HepG2 (cell line): ENCODE results near the gene LENEP. TPM values are rescaled to one million over a fixed set of nuclear protein-coding genes. Genes with fewer than 3 reads are reported as not detected.

ENCODE experiments used
- E2F2 ChIP-seq: sonication (generic); formaldehyde crosslinking; IDR thresholded peaks from 2 replicates; pipeline ENCODE4 v1.4.0; 2020; ENCODE audit warnings: missing genetic modification reagents, borderline replicate concordance
- ELF3 ChIP-seq: IDR thresholded peaks from 2 replicates; pipeline ENCODE4 v1.6.1; 2016; ENCODE audit warnings: missing genetic modification reagents, missing compliant biosample characterization
- GZF1 ChIP-seq: sonication (generic); formaldehyde crosslinking; IDR thresholded peaks from 2 replicates; pipeline ENCODE4 v1.5.1; 2020; ENCODE audit warnings: mild to moderate bottlenecking, missing genetic modification reagents
- KAT2B ChIP-seq: fragments of 150-350 bp; IDR thresholded peaks from 2 replicates; pipeline ENCODE4 v1.6.1; 2014; ENCODE audit warnings: low read depth, low read length, borderline replicate concordance
- KDM2A ChIP-seq: sonication (generic); formaldehyde crosslinking; IDR thresholded peaks from 2 replicates; pipeline ENCODE4 v1.4.0; 2020; ENCODE audit warnings: low read depth, missing genetic modification reagents, borderline replicate concordance
- MED1 ChIP-seq: sonication (generic); formaldehyde crosslinking; IDR thresholded peaks from 2 replicates; pipeline ENCODE4 v1.4.0; 2020; ENCODE audit warnings: missing genetic modification reagents
- NFIC ChIP-seq: IDR thresholded peaks from 2 replicates; pipeline ENCODE4 v1.6.1; 2012; ENCODE audit warnings: mild to moderate bottlenecking, low read length, inconsistent platforms
- NR3C1 ChIP-seq: sonication (generic); formaldehyde crosslinking; IDR thresholded peaks from 2 replicates; pipeline ENCODE4 v1.4.0; 2020; ENCODE audit warnings: missing genetic modification reagents
- PLSCR1 ChIP-seq: sonication (generic); formaldehyde crosslinking; IDR thresholded peaks from 2 replicates; pipeline ENCODE4 v1.5.0; 2020; ENCODE audit warnings: missing genetic modification reagents, mild to moderate bottlenecking, borderline replicate concordance
- SAFB2 ChIP-seq: sonication (generic); formaldehyde crosslinking; IDR thresholded peaks from 2 replicates; pipeline ENCODE4 v1.5.1; 2020; ENCODE audit warnings: missing genetic modification reagents, low read depth, mild to moderate bottlenecking, borderline replicate concordance
- SALL2 ChIP-seq: sonication (generic); formaldehyde crosslinking; IDR thresholded peaks from 2 replicates; pipeline ENCODE4 v1.8.1; 2023; ENCODE audit warnings: mild to moderate bottlenecking, missing genetic modification reagents, inconsistent platforms
- ZNF234 ChIP-seq: sonication (generic); formaldehyde crosslinking; conservative IDR thresholded peaks from 2 replicates; pipeline ENCODE4 v1.5.1; 2020; ENCODE audit warnings: mild to moderate bottlenecking, missing genetic modification reagents
- ZNF235 ChIP-seq: sonication (generic); formaldehyde crosslinking; IDR thresholded peaks from 2 replicates; pipeline ENCODE4 v1.8.1; 2023; ENCODE audit warnings: mild to moderate bottlenecking, missing genetic modification reagents, borderline replicate concordance
- ZNF264 ChIP-seq: sonication (generic); formaldehyde crosslinking; IDR thresholded peaks from 2 replicates; pipeline ENCODE4 v1.4.0; 2020; ENCODE audit warnings: missing genetic modification reagents
- ZNF34 ChIP-seq: sonication (generic); formaldehyde crosslinking; IDR thresholded peaks from 2 replicates; pipeline ENCODE4 v1.4.0; 2020; ENCODE audit warnings: mild to moderate bottlenecking, missing genetic modification reagents, borderline replicate concordance
- ZNF570 ChIP-seq: sonication (generic); formaldehyde crosslinking; IDR thresholded peaks from 2 replicates; pipeline ENCODE4 v1.4.0; 2020; ENCODE audit warnings: mild to moderate bottlenecking, missing genetic modification reagents, borderline replicate concordance
- ZNF879 ChIP-seq: sonication (generic); formaldehyde crosslinking; IDR thresholded peaks from 2 replicates; pipeline ENCODE4 v1.8.1; 2023; ENCODE audit warnings: missing genetic modification reagents
- ZSCAN9 ChIP-seq: IDR thresholded peaks from 2 replicates; pipeline ENCODE4 v1.6.1; 2016; ENCODE audit warnings: borderline replicate concordance
- polyA plus RNA-seq, 8 experiments: library from polyadenylated mRNA; depleted of rRNA in 3 of 8; stranded (reverse) in 7 of 8; unstranded in 1 of 8; fragments of >200 nt; fragmentation: Illumina TruSeq in 4 of 8; extraction: Trizol in 4 of 8; gene quantifications; 2 replicates each; pipeline versions ENCODE4 v1.2.1 to v1.2.3, GENCODE V29; 2011 to 2016; ENCODE audit warnings: low read depth in 4 of 8, missing spikeins in 1 of 8, mixed read lengths in 1 of 8; ENCODE audit not compliant: insufficient read depth in 1 of 8
- total RNA-seq, 5 experiments: library from RNA; depleted of rRNA; stranded (reverse); fragments of >200 nt; fragmentation: Illumina TruSeq; extraction: Trizol; gene quantifications; 2 replicates each; pipeline ENCODE4 v1.2.3, GENCODE V29; 2016; ENCODE audit warnings: low read depth in 1 of 5
- TF ChIP-seq, protein P1 (sequence below): sonication (generic); formaldehyde crosslinking; IDR thresholded peaks from 2 replicates; pipeline ENCODE4 v1.4.0; 2020; ENCODE audit warnings: missing genetic modification reagents, mild to moderate bottlenecking, borderline replicate concordance
- TF ChIP-seq, protein P2 (sequence below): sonication (generic); formaldehyde crosslinking; IDR thresholded peaks from 2 replicates; pipeline ENCODE4 v1.4.0; 2020; ENCODE audit warnings: low read depth, mild to moderate bottlenecking, missing genetic modification reagents
- TF ChIP-seq, protein P3 (sequence below): sonication (generic); formaldehyde crosslinking; IDR thresholded peaks from 2 replicates; pipeline ENCODE4 v1.5.1; 2020; ENCODE audit warnings: missing genetic modification reagents, mild to moderate bottlenecking, borderline replicate concordance

LENEP gene
- total and polyA plus RNA-seq, 2 of the 13 experiments (the other 11 are each of a cell fraction or from before 2014, with no cell fraction given): 0.29 TPM; not detected in 1

- TF ChIP-seq, protein P1, sequence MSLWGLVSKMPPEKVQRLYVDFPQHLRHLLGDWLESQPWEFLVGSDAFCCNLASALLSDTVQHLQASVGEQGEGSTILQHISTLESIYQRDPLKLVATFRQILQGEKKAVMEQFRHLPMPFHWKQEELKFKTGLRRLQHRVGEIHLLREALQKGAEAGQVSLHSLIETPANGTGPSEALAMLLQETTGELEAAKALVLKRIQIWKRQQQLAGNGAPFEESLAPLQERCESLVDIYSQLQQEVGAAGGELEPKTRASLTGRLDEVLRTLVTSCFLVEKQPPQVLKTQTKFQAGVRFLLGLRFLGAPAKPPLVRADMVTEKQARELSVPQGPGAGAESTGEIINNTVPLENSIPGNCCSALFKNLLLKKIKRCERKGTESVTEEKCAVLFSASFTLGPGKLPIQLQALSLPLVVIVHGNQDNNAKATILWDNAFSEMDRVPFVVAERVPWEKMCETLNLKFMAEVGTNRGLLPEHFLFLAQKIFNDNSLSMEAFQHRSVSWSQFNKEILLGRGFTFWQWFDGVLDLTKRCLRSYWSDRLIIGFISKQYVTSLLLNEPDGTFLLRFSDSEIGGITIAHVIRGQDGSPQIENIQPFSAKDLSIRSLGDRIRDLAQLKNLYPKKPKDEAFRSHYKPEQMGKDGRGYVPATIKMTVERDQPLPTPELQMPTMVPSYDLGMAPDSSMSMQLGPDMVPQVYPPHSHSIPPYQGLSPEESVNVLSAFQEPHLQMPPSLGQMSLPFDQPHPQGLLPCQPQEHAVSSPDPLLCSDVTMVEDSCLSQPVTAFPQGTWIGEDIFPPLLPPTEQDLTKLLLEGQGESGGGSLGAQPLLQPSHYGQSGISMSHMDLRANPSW (CRISPR knock-in tag): no peak
- TF ChIP-seq NFIC (peak; percentile 73), KDM2A (CRISPR knock-in tag) (peak; percentile 73; the same call in 1 of the 2 replicates), ZNF570 (no peak), ELF3 (CRISPR knock-in tag) (peak; percentile 68), MED1 (CRISPR knock-in tag) (peak; percentile 41; the same call in 1 of the 2 replicates), SAFB2 (no peak), ZNF235 (CRISPR knock-in tag) (peak; percentile 64; the same call in 1 of the 2 replicates), ZNF234 (CRISPR knock-in tag) (no peak), PLSCR1 (CRISPR knock-in tag) (no peak), ZNF879 (CRISPR knock-in tag) (no peak), KAT2B (no peak), ZNF34 (CRISPR knock-in tag) (no peak), SALL2 (CRISPR knock-in tag) (peak; percentile 78; the same call in 1 of the 2 replicates), E2F2 (CRISPR knock-in tag) (no peak), ZNF264 (CRISPR knock-in tag) (0 out of 2 replicates have a peak, but pooled peaks have one; percentile 21), ZSCAN9 (CRISPR knock-in tag) (peak; percentile 29; the same call in 1 of the 2 replicates), GZF1 (CRISPR knock-in tag) (peak; percentile 57), NR3C1 (CRISPR knock-in tag) (no peak)
- TF ChIP-seq, protein P2, sequence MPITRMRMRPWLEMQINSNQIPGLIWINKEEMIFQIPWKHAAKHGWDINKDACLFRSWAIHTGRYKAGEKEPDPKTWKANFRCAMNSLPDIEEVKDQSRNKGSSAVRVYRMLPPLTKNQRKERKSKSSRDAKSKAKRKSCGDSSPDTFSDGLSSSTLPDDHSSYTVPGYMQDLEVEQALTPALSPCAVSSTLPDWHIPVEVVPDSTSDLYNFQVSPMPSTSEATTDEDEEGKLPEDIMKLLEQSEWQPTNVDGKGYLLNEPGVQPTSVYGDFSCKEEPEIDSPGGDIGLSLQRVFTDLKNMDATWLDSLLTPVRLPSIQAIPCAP (CRISPR knock-in tag): no peak
- TF ChIP-seq, protein P3, sequence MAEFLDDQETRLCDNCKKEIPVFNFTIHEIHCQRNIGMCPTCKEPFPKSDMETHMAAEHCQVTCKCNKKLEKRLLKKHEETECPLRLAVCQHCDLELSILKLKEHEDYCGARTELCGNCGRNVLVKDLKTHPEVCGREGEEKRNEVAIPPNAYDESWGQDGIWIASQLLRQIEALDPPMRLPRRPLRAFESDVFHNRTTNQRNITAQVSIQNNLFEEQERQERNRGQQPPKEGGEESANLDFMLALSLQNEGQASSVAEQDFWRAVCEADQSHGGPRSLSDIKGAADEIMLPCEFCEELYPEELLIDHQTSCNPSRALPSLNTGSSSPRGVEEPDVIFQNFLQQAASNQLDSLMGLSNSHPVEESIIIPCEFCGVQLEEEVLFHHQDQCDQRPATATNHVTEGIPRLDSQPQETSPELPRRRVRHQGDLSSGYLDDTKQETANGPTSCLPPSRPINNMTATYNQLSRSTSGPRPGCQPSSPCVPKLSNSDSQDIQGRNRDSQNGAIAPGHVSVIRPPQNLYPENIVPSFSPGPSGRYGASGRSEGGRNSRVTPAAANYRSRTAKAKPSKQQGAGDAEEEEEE: no peak
Measured at GRCh38 chr1:154982897-154983648, 10.3 kb upstream of the LENEP start, which contains the start of gene FLAD1 (continued).
